ENCODE data around the gene GXYLT1. TPM values are rescaled to one million over a fixed set of nuclear protein-coding genes. Genes with fewer than 3 reads are reported as not detected.
"Not testable (repeated sequence)": the region's sequence is repeated elsewhere in the genome, so short reads cannot be mapped to it uniquely, and the experiment has no call there.

Gene GXYLT1
- total and polyA plus RNA-seq, 10 donors = 1.6 to 21.7 (median 12.5) TPM

DNA sequence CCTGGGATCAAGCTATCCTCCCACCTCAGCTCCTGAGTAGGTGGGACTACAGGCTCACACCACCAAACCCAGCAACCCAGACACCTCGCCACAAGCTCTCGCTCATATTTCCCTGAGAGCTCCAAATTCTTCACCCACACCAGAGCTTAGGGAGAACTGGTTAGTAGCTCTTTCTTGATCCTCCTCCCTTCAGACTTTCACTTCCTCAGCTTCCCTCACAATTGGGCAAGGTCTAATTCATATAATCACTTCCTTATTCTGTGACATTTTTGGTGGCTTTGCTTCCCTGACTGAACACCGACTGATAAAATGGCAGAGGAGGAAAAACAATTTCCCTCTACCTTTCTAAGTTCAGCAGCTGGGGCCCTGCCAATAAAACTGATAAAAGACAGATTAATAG is 88.5 kb downstream of the GXYLT1 start:
- H3K4me1 ChIP-seq = peaks cover 0 to 11% (median 5%) of the 10 kb centered on the region in 6 donors
- 46 to 62% (median 48%) methylated on average over 3 of the region's 3 CpGs for WGBS, 5 donors
- no peak overlapping the region for H3K27ac ChIP-seq
- no peak for DNase-seq
- intact Hi-C loops (cut with DNase I; ENCODE audit: low total_unique reads) = no loop called here
- TF ChIP-seq POLR2AphosphoS5 (IDR thresholded peaks at IDR 0.05) (no peak), POLR2A (IDR thresholded peaks at IDR 0.05) (no peak)
- TF ChIP-seq, protein P1, sequence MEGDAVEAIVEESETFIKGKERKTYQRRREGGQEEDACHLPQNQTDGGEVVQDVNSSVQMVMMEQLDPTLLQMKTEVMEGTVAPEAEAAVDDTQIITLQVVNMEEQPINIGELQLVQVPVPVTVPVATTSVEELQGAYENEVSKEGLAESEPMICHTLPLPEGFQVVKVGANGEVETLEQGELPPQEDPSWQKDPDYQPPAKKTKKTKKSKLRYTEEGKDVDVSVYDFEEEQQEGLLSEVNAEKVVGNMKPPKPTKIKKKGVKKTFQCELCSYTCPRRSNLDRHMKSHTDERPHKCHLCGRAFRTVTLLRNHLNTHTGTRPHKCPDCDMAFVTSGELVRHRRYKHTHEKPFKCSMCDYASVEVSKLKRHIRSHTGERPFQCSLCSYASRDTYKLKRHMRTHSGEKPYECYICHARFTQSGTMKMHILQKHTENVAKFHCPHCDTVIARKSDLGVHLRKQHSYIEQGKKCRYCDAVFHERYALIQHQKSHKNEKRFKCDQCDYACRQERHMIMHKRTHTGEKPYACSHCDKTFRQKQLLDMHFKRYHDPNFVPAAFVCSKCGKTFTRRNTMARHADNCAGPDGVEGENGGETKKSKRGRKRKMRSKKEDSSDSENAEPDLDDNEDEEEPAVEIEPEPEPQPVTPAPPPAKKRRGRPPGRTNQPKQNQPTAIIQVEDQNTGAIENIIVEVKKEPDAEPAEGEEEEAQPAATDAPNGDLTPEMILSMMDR (IDR thresholded peaks at IDR 0.05 in 8 of 11, conservative IDR thresholded peaks at IDR 0.05 in 3 of 11) = no peak
- no peaks in the 10 kb centered on the region for H3K36me3 ChIP-seq
- no peaks in the 10 kb centered on the region for H3K9me3 ChIP-seq
- H3K4me3 ChIP-seq = no peak overlapping the region
- peaks cover 0 to 4% (median 0%) of the 10 kb centered on the region in 7 donors for H3K27me3 ChIP-seq (replicated peaks in 1 of 7)

GRCh38 chr12:42053456-42053855 is 91.2 kb downstream of the GXYLT1 start:
- WGBS, 5 donors = 83 to 85% (median 84%) methylated on average over 2 of the region's 2 CpGs
- Histone ChIP-seq H3K27me3 (replicated peaks in 1 of 7) (peaks cover 0 to 4% (median 0%) of the 10 kb centered on the region in 7 donors), H3K9me3 (peaks cover 0 to under 1% (median 0%) of the 10 kb centered on the region in 8 donors), H3K27ac (no peak overlapping the region), H3K4me1 (peaks cover 0 to 11% (median 5%) of the 10 kb centered on the region in 6 donors), H3K36me3 (no peaks in the 10 kb centered on the region), H3K4me3 (no peak overlapping the region)
- no peak for TF ChIP-seq POLR2A (IDR thresholded peaks at IDR 0.05)
- TF ChIP-seq, protein P1 (IDR thresholded peaks at IDR 0.05 in 8 of 11, conservative IDR thresholded peaks at IDR 0.05 in 3 of 11) = no peak
- TF ChIP-seq POLR2AphosphoS5 (IDR thresholded peaks at IDR 0.05) = no peak
- intact Hi-C loops (cut with DNase I; ENCODE audit: low total_unique reads) = no loop called here
- no peak for DNase-seq

DNA sequence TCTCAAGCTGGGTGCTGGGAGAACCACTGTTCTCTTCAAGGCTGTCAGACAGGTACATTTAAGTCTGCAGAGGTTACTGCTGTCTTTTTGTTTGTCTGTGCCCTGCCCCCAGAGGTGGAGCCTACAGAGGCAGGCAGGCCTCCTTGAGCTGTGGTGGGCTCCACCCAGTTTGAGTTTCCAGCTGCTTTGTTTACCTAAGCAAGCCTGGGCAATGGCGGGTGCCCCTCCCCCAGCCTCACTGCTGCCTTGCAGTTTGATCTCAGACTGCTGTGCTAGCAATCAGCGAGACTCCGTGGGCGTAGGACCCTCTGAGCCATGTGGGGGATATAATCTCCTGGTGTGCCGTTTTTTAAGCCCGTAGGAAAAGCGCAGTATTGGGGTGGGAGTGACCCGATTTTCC is 95.7 kb downstream of the GXYLT1 start:
- H3K27ac ChIP-seq; H3K4me1 ChIP-seq; H3K36me3 ChIP-seq; H3K27me3 ChIP-seq (replicated peaks in 1 of 7); DNase-seq; H3K4me3 ChIP-seq; intact Hi-C loops (cut with DNase I; ENCODE audit: low total_unique reads): not testable (repeated sequence)
- H3K9me3 ChIP-seq = peaks cover 0 to 23% (median 8%) of the 10 kb centered on the region in 8 donors
- WGBS, 5 donors = 85 to 95% (median 91%) methylated on average over 8 of the region's 8 CpGs

GRCh38 chr12:42039577-42039976 is 105.1 kb downstream of the GXYLT1 start:
- H3K36me3 ChIP-seq = no peaks in the 10 kb centered on the region
- intact Hi-C loops (cut with DNase I; ENCODE audit: low total_unique reads) = no loop called here
- H3K27ac ChIP-seq = no peak overlapping the region
- H3K9me3 ChIP-seq = peaks cover 0 to 12% (median 0%) of the 10 kb centered on the region in 8 donors
- TF ChIP-seq POLR2A (IDR thresholded peaks at IDR 0.05) (no peak), POLR2AphosphoS5 (IDR thresholded peaks at IDR 0.05) (no peak)
- TF ChIP-seq, protein P1 (IDR thresholded peaks at IDR 0.05 in 8 of 11, conservative IDR thresholded peaks at IDR 0.05 in 3 of 11) = no peak
- no peak for DNase-seq
- no peaks in the 10 kb centered on the region for H3K4me1 ChIP-seq
- H3K4me3 ChIP-seq = no peak overlapping the region
- no peaks in the 10 kb centered on the region for H3K27me3 ChIP-seq (replicated peaks in 1 of 7)

DNA sequence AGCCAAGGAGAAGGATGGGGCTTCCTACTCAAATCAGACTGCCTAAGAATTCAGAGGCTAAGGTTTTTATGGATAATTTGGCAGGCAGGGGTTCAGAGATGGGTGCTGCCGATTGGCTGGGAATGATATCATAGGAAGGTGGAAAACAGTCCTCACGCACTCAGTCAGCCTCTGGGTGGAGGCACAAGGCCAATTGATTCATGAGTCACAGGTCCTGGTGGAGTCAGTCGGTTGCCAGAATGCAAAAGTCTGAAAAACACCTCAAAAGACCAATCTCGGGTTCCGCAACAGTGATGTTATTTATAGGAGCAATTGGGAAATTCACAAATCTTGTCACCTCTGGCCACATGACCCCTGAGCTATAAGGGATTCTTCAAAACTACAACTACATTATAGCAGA is 105.5 kb downstream of the GXYLT1 start:
- 81 to 95% (median 85%) methylated on average over 5 of the region's 5 CpGs for WGBS, 5 donors
- DNase-seq = no peak
- Histone ChIP-seq H3K27me3 (replicated peaks in 1 of 7) (no peaks in the 10 kb centered on the region), H3K4me1 (no peaks in the 10 kb centered on the region), H3K27ac (no peak overlapping the region), H3K36me3 (no peaks in the 10 kb centered on the region), H3K9me3 (peaks cover 0 to 12% (median 0%) of the 10 kb centered on the region in 8 donors), H3K4me3 (no peak overlapping the region)
- TF ChIP-seq, protein P1 (IDR thresholded peaks at IDR 0.05 in 8 of 11, conservative IDR thresholded peaks at IDR 0.05 in 3 of 11) = no peak
- TF ChIP-seq POLR2AphosphoS5 (IDR thresholded peaks at IDR 0.05) (no peak), POLR2A (IDR thresholded peaks at IDR 0.05) (no peak)
- intact Hi-C loops (cut with DNase I; ENCODE audit: low total_unique reads) = no loop called here

Measured in spleen (tissue), 11 donors.